NB4 (cell line): ENCODE measurements around the gene RECQL5.

Experiments used
- CTCF ChIP-seq: IDR thresholded peaks from one replicate; pipeline ENCODE4 v1.5.1; 2012; ENCODE audit warnings: low read depth, low read length
- MAX ChIP-seq: IDR thresholded peaks from 2 replicates; pipeline ENCODE4 v1.6.1; 2011; ENCODE audit warnings: low read depth, low read length
- MYC ChIP-seq: IDR thresholded peaks from 2 replicates; pipeline ENCODE4 v1.6.1; 2011; ENCODE audit warnings: low read depth, low read length
- POLR2A ChIP-seq: IDR thresholded peaks from 2 replicates; pipeline ENCODE4 v1.6.1; 2011; ENCODE audit warnings: mild to moderate bottlenecking; ENCODE audit not compliant: insufficient read length; ENCODE audit errors: extremely low read depth

GRCh38 chr17:75673487-75673886 lies 6.5 kb upstream of the RECQL5 start:
- TF ChIP-seq CTCF (no peak), POLR2A (no peak), MAX (no peak), MYC (no peak)
